GM21360 (cell line): ENCODE results near the gene ANKRD13A.
"Not testable (repeated sequence)": the region's sequence is repeated elsewhere in the genome, so short reads cannot be mapped to it uniquely, and the experiment has no call there.

Experiments
- ATAC-seq: cut with Tn5 transposase; IDR thresholded peaks from one replicate; pipeline ENCODE4 v1.9.1; 2021; ENCODE audit warnings: mild to moderate bottlenecking, moderate library complexity; ENCODE audit not compliant: unreplicated experiment

ANKRD13A gene

DNA sequence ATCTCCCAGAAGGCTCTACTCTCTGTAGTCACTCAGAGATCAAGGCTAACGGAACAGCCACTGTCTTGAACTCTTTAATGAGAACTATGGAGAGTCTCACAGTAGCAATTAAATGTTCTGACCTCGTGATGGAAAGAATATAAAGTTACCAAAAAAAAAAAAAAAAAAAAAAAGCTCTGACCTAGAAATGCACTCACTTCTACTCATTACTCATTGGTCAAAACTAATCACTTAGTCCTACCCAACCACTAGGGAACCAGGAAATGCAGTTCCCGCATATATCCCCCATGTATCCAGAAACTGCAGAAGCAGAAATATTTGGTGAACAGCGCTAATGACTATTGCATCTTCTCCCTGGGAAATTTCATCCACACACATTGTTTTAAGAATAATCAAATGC is 78.6 kb downstream of the ANKRD13A start:
- no peak for ATAC-seq

- ATAC-seq: peak; percentile 83
These were observed 80.5 kb downstream of the ANKRD13A start for GRCh38 chr12:110079477-110080400.

DNA sequence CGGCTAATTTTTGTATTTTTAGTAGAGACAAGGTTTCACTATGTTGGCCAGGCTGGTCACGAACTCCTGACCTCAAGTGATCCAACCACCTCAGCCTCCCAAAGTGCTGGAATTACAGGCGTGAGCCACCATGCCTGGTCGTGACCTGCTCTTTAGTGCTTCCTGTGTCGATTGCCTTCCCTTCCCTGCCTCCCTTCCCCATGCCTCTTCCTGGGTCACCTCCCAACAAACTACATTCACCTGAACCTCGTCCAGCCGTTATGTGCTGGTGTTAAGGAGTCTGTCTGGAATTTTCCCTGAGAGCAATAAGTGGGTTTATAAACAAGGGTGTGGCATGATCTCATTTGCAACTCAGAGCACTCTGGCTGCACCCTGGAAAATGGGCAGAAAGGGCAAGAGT is 81.2 kb downstream of the ANKRD13A start:
- no peak for ATAC-seq

- no peak for ATAC-seq
These were observed 85.2 kb downstream of the ANKRD13A start for GRCh38 chr12:110084314-110085015.

DNA sequence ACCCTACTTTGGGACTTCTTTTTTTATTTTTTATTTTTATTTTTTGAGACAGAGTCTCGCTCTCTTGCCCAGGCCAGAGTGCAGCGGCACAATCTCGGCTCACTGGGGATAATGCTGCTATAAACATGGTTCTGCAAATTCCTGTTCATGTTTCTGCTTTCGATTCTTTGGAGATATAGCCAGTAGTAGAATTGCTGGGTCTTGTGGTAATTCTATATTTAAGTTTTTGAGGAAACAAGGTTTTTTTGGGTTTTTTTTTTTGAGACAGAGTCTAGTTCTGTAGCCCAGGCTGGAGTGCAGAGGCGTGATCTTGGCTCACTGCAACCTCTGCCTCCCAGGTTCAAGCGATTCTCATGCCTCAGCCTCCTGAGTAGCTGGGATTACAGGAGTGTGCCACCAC is 89.0 kb downstream of the ANKRD13A start:
- ATAC-seq: not testable (repeated sequence)

DNA sequence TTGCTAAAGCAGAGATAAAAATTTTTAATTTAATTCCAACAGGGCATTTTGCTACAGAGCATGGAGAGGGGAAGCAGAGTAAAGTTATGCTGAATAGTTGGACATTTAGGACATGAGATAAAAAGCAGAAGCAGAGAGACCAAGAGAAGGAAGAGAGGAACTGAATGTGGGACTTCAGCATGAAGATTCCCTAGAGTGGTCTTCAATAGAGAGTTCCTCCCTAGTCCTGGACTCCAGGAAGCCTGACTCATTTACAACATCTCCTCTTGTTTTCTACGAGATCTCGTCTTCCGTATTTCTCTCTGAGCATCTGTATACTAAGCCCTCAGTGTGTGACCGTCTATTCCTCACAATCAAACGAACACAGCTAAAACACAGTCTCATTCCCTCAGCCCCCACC is 89.7 kb downstream of the ANKRD13A start:
- no peak for ATAC-seq
